SK-N-SH (cell line): ENCODE measurements around the gene GLYR1. TPM values are rescaled to one million over a fixed set of nuclear protein-coding genes. Genes with fewer than 3 reads are reported as not detected.

Experiments used
- CTCF ChIA-PET: fragments of 300-600, 350-600 bp; formaldehyde crosslinking; extraction: SDS; loops from one replicate; lab custom pipeline; 2021; lab: Yijun Ruan, JAX
- POLR2A ChIA-PET: fragments of 350-600 bp; sonication (Branson Sonifier 250); formaldehyde crosslinking; extraction: SDS; loops from one replicate; lab custom pipeline; 2020; ENCODE audit warnings: antibody characterized with exemption, inconsistent platforms; lab: Yijun Ruan, JAX
- DNase-seq: peaks from one replicate; pipeline ENCODE4 v3.0.0; 2012
- H2AFZ ChIP-seq: fragments of 200-600 bp; sonication (generic); 2 replicates; pipeline ENCODE4 v1.8.1; 2016; ENCODE audit warnings: antibody characterized with exemption, mild to moderate bottlenecking, low read depth
- H3F3A ChIP-seq: fragments of 200-600 bp; sonication (generic); replicated peaks from 2 replicates; pipeline ENCODE3; 2016; ENCODE audit warnings: antibody characterized with exemption, mild to moderate bottlenecking; ENCODE audit not compliant: insufficient read depth
- H3K27ac ChIP-seq, 2 experiments: fragments of 200-500 bp in 1 of 2; fragments of 200-600 bp in 1 of 2; sonication (Bioruptor generic) in 1 of 2; sonication (generic), shearing (Covaris generic) in 1 of 2; 2 replicates each; pipeline versions ENCODE4 v1.5.1 to v1.6.1; 2014 to 2016; ENCODE audit warnings: low read depth in 2 of 2, inconsistent platforms in 1 of 2, low read length in 1 of 2, mild to moderate bottlenecking in 1 of 2, mixed read lengths in 1 of 2
- H3K27me3 ChIP-seq: fragments of 200-600 bp; sonication (generic), shearing (Covaris generic); 2 replicates; pipeline ENCODE4 v1.6.1; 2016; ENCODE audit warnings: mixed run types; ENCODE audit not compliant: insufficient read depth
- H3K36me3 ChIP-seq, 2 experiments: fragments of 200-500 bp in 1 of 2; fragments of 200-600 bp in 1 of 2; sonication (Bioruptor generic) in 1 of 2; sonication (generic) in 1 of 2; replicated peaks in 1 of 2; 2 replicates each; pipeline versions ENCODE3 to v1.5.1; 2014 to 2016; ENCODE audit warnings: low read length in 1 of 2, mild to moderate bottlenecking in 1 of 2; ENCODE audit not compliant: insufficient read depth in 2 of 2, control insufficient read depth in 1 of 2
- H3K4me1 ChIP-seq, 2 experiments: fragments of 200-500 bp in 1 of 2; fragments of 200-600 bp in 1 of 2; sonication (Bioruptor generic) in 1 of 2; sonication (generic), shearing (Covaris generic) in 1 of 2; 2 replicates each; pipeline versions ENCODE4 v1.5.1 to v1.6.1; 2014 to 2016; ENCODE audit warnings: low read depth in 1 of 2, low read length in 1 of 2, mixed run types in 1 of 2; ENCODE audit not compliant: insufficient read depth in 2 of 2, control insufficient read depth in 1 of 2
- H3K4me2 ChIP-seq: fragments of 200-600 bp; sonication (generic), shearing (Covaris generic); 2 replicates; pipeline ENCODE4 v1.6.1; 2017; ENCODE audit warnings: mixed run types
- H3K4me3 ChIP-seq, 2 experiments: fragments of 200-500 bp in 1 of 2; fragments of 200-600 bp in 1 of 2; sonication (Bioruptor generic) in 1 of 2; sonication (generic), shearing (Covaris generic) in 1 of 2; 2 replicates each; pipeline versions ENCODE4 v1.5.1 to v1.8.1; 2014 to 2016; ENCODE audit warnings: low read depth in 2 of 2, inconsistent platforms in 1 of 2, low read length in 1 of 2, mild to moderate bottlenecking in 1 of 2, mixed read lengths in 1 of 2, moderate library complexity in 1 of 2
- H3K79me2 ChIP-seq: fragments of 200-600 bp; sonication (generic); 2 replicates; pipeline ENCODE4 v1.8.1; 2017; ENCODE audit warnings: mild to moderate bottlenecking; ENCODE audit not compliant: insufficient read depth
- H3K9ac ChIP-seq: fragments of 200-600 bp; sonication (generic); 2 replicates; pipeline ENCODE4 v1.6.1; 2017; ENCODE audit warnings: mixed run types
- H3K9me2 ChIP-seq: fragments of 200-600 bp; sonication (generic); 2 replicates; pipeline ENCODE4 v1.6.1; 2017; ENCODE audit warnings: mixed run types
- H3K9me3 ChIP-seq: fragments of 200-600 bp; sonication (generic); 2 replicates; pipeline ENCODE4 v1.6.1; 2017; ENCODE audit warnings: mixed run types, mild to moderate bottlenecking, moderate library complexity
- H4K20me1 ChIP-seq: fragments of 200-600 bp; sonication (generic); 2 replicates; pipeline ENCODE4 v1.6.1; 2017; ENCODE audit warnings: mild to moderate bottlenecking, mixed run types; ENCODE audit not compliant: insufficient read depth
- CHD2 ChIP-seq: fragments of 150-350 bp; IDR thresholded peaks from 2 replicates; pipeline ENCODE4 v1.6.1; 2018; ENCODE audit warnings: low read length; ENCODE audit not compliant: partially characterized antibody
- ELF1 ChIP-seq: IDR thresholded peaks from 2 replicates; pipeline ENCODE4 v1.4.0; 2012
- FOSL2 ChIP-seq: IDR thresholded peaks from 2 replicates; pipeline ENCODE4 v1.4.0; 2012; ENCODE audit warnings: low read depth, mild to moderate bottlenecking, moderate library complexity, borderline replicate concordance
- FOXM1 ChIP-seq: IDR thresholded peaks from 2 replicates; pipeline ENCODE4 v1.4.0; 2012; ENCODE audit warnings: low read depth, mild to moderate bottlenecking
- GABPA ChIP-seq: IDR thresholded peaks from 2 replicates; pipeline ENCODE4 v1.4.0; 2012; ENCODE audit warnings: low read depth, mild to moderate bottlenecking
- JUND ChIP-seq: IDR thresholded peaks from 2 replicates; pipeline ENCODE4 v1.4.0; 2012
- MAX ChIP-seq: IDR thresholded peaks from 2 replicates; pipeline ENCODE4 v1.4.0; 2012; ENCODE audit warnings: low read depth
- MEF2A ChIP-seq: IDR thresholded peaks from 2 replicates; pipeline ENCODE4 v1.4.0; 2012; ENCODE audit warnings: low read depth, borderline replicate concordance
- POLR2AphosphoS5 ChIP-seq: IDR thresholded peaks from 2 replicates; pipeline ENCODE4 v1.6.1; 2012; ENCODE audit warnings: low read depth, low read length
- SIN3A ChIP-seq: IDR thresholded peaks from 2 replicates; pipeline ENCODE4 v1.6.1; 2012; ENCODE audit warnings: low read depth, mild to moderate bottlenecking, low read length, moderate library complexity, borderline replicate concordance
- SMC3 ChIP-seq: IDR thresholded peaks from 2 replicates; pipeline ENCODE4 v1.6.1; 2012; ENCODE audit warnings: low read depth, low read length, improper control_type of control experiment
- TAF1 ChIP-seq: IDR thresholded peaks from 2 replicates; pipeline ENCODE4 v1.6.1; 2012; ENCODE audit warnings: low read depth, mild to moderate bottlenecking, low read length, moderate library complexity, borderline replicate concordance
- TCF12 ChIP-seq: IDR thresholded peaks from 2 replicates; pipeline ENCODE4 v1.4.0; 2012
- WGBS: methylation state at CpG from one replicate; pipeline ENCODE4 v1.1.6; 2017; ENCODE audit warnings: low lambda C conversion rate; 5-methylcytosine and 5-hydroxymethylcytosine counted together
- polyA plus RNA-seq, 3 experiments: library from polyadenylated mRNA; depleted of rRNA; stranded (reverse); fragments of >200 nt; gene quantifications; 2 replicates each; pipeline ENCODE4 v1.2.3, GENCODE V29; 2012
- TF ChIP-seq, protein P1 (sequence below): IDR thresholded peaks from 2 replicates; pipeline ENCODE4 v1.4.0; 2012; ENCODE audit warnings: low read depth, borderline replicate concordance
- TF ChIP-seq, protein P2 (sequence below): IDR thresholded peaks from 2 replicates; pipeline ENCODE4 v1.4.0; 2012; ENCODE audit warnings: low read depth, borderline replicate concordance
- TF ChIP-seq, protein P3 (sequence below): fragments of 150-350 bp; IDR thresholded peaks from 2 replicates; pipeline ENCODE4 v1.6.1; 2016; ENCODE audit warnings: mild to moderate bottlenecking, low read depth, low read length
- TF ChIP-seq, protein P4 (sequence below): IDR thresholded peaks from 2 replicates; pipeline ENCODE4; 2012
- TF ChIP-seq, protein P5 (sequence below): fragments of 200-600 bp; sonication (generic); IDR thresholded peaks from 2 replicates; pipeline ENCODE4 v1.6.1; 2017; ENCODE audit warnings: antibody characterized with exemption, mild to moderate bottlenecking, moderate library complexity

Gene GLYR1
- polyA plus RNA-seq, 1 of the 3 experiments (the other 2 are of a cell fraction) = 40.1 TPM

- Histone ChIP-seq H3F3A (no peaks in the 10 kb centered on the region), H3K9me3 (no peaks in the 10 kb centered on the region), H3K4me1 (peaks cover 0 to 8% of the 10 kb centered on the region in 2 experiments; a peak in 1 of 4 replicates), H3K36me3 (no peaks in the 10 kb centered on the region), H3K4me2 (no peak overlapping the region), H3K9me2 (no peaks in the 10 kb centered on the region), H3K4me3 (no peak overlapping the region), H2AFZ (no peak overlapping the region), H3K79me2 (no peaks in the 10 kb centered on the region), H4K20me1 (no peaks in the 10 kb centered on the region), H3K27ac (no peak overlapping the region), H3K9ac (no peak overlapping the region), H3K27me3 (no peaks in the 10 kb centered on the region)
- CTCF ChIA-PET = interaction anchor here (1.7 kb wide), 1 partner anchor 10 kb away, joined by 4 read pairs; no protein-coding TSS in a partner anchor
- TF ChIP-seq TAF1 (no peak), JUND (no peak), MEF2A (no peak), MAX (no peak), FOXM1 (no peak), CHD2 (no peak), FOSL2 (no peak), GABPA (no peak), POLR2AphosphoS5 (no peak), TCF12 (no peak), SIN3A (no peak), SMC3 (no peak), ELF1 (no peak)
- TF ChIP-seq, protein P1, sequence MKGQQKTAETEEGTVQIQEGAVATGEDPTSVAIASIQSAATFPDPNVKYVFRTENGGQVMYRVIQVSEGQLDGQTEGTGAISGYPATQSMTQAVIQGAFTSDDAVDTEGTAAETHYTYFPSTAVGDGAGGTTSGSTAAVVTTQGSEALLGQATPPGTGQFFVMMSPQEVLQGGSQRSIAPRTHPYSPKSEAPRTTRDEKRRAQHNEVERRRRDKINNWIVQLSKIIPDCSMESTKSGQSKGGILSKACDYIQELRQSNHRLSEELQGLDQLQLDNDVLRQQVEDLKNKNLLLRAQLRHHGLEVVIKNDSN = no peak
- TF ChIP-seq, protein P2, sequence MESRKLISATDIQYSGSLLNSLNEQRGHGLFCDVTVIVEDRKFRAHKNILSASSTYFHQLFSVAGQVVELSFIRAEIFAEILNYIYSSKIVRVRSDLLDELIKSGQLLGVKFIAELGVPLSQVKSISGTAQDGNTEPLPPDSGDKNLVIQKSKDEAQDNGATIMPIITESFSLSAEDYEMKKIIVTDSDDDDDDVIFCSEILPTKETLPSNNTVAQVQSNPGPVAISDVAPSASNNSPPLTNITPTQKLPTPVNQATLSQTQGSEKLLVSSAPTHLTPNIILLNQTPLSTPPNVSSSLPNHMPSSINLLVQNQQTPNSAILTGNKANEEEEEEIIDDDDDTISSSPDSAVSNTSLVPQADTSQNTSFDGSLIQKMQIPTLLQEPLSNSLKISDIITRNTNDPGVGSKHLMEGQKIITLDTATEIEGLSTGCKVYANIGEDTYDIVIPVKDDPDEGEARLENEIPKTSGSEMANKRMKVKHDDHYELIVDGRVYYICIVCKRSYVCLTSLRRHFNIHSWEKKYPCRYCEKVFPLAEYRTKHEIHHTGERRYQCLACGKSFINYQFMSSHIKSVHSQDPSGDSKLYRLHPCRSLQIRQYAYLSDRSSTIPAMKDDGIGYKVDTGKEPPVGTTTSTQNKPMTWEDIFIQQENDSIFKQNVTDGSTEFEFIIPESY = no peak
- TF ChIP-seq, protein P3, sequence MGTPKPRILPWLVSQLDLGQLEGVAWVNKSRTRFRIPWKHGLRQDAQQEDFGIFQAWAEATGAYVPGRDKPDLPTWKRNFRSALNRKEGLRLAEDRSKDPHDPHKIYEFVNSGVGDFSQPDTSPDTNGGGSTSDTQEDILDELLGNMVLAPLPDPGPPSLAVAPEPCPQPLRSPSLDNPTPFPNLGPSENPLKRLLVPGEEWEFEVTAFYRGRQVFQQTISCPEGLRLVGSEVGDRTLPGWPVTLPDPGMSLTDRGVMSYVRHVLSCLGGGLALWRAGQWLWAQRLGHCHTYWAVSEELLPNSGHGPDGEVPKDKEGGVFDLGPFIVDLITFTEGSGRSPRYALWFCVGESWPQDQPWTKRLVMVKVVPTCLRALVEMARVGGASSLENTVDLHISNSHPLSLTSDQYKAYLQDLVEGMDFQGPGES = no peak
- TF ChIP-seq, protein P4, sequence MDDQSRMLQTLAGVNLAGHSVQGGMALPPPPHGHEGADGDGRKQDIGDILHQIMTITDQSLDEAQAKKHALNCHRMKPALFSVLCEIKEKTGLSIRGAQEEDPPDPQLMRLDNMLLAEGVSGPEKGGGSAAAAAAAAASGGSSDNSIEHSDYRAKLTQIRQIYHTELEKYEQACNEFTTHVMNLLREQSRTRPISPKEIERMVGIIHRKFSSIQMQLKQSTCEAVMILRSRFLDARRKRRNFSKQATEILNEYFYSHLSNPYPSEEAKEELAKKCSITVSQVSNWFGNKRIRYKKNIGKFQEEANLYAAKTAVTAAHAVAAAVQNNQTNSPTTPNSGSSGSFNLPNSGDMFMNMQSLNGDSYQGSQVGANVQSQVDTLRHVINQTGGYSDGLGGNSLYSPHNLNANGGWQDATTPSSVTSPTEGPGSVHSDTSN = no peak
- TF ChIP-seq, protein P5, sequence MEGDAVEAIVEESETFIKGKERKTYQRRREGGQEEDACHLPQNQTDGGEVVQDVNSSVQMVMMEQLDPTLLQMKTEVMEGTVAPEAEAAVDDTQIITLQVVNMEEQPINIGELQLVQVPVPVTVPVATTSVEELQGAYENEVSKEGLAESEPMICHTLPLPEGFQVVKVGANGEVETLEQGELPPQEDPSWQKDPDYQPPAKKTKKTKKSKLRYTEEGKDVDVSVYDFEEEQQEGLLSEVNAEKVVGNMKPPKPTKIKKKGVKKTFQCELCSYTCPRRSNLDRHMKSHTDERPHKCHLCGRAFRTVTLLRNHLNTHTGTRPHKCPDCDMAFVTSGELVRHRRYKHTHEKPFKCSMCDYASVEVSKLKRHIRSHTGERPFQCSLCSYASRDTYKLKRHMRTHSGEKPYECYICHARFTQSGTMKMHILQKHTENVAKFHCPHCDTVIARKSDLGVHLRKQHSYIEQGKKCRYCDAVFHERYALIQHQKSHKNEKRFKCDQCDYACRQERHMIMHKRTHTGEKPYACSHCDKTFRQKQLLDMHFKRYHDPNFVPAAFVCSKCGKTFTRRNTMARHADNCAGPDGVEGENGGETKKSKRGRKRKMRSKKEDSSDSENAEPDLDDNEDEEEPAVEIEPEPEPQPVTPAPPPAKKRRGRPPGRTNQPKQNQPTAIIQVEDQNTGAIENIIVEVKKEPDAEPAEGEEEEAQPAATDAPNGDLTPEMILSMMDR = no peak
- POLR2A ChIA-PET = no interaction called here
- DNase-seq = no peak
- 87% methylated on average over 2 of the region's 2 CpGs for WGBS
Measured at GRCh38 chr16:4776141-4776705, 70.9 kb downstream of the GLYR1 start.
